ENCODE measurements around the gene RBPJ.
"Not testable (repeated sequence)": the region's sequence is repeated elsewhere in the genome, so short reads cannot be mapped to it uniquely, and the experiment has no call there.

The RBPJ gene

GRCh38 chr4:26302031-26302899 is 18.5 kb upstream of the RBPJ start:
- no peak for DNase-seq

GRCh38 chr4:26303008-26303407 is 17.8 kb upstream of the RBPJ start:
- no peak for DNase-seq

- no peak for DNase-seq
Measured at GRCh38 chr4:26307037-26307800, 13.6 kb upstream of the RBPJ start.

- DNase-seq: no peak
Measured at GRCh38 chr4:26308568-26308967, 12.2 kb upstream of the RBPJ start.

- no peak for DNase-seq
Measured at GRCh38 chr4:26310264-26310663, 10.6 kb upstream of the RBPJ start.

GRCh38 chr4:26311633-26312032 is 9.2 kb upstream of the RBPJ start:
- no peak for DNase-seq

GRCh38 chr4:26315316-26315932 is 5.4 kb upstream of the RBPJ start:
- DNase-seq: not testable (repeated sequence)

- no peak for DNase-seq
Measured at GRCh38 chr4:26317766-26318165, 3.0 kb upstream of the RBPJ start.

- peak; percentile 99 for DNase-seq
Measured at GRCh38 chr4:26319467-26319948, 1.3 kb upstream of the RBPJ start.

- no peak for DNase-seq
Measured at GRCh38 chr4:26319949-26320537, 771 bp upstream of the RBPJ start.

GRCh38 chr4:26321373-26322221 is 783 bp downstream of the RBPJ start:
- DNase-seq: peak; percentile 55 to 61

- DNase-seq: no peak
Measured at GRCh38 chr4:26322346-26322745, 1.5 kb downstream of the RBPJ start.

GRCh38 chr4:26323821-26324220 is 3.0 kb downstream of the RBPJ start:
- no peak for DNase-seq

- DNase-seq: no peak
Measured at GRCh38 chr4:26325191-26325590, 4.4 kb downstream of the RBPJ start.

- DNase-seq: no peak
Measured at GRCh38 chr4:26326791-26327190, 6.0 kb downstream of the RBPJ start.

- no peak for DNase-seq
Measured at GRCh38 chr4:26330186-26330787, 9.5 kb downstream of the RBPJ start.

- no peak for DNase-seq
Measured at GRCh38 chr4:26330946-26331345, 10.1 kb downstream of the RBPJ start.

GRCh38 chr4:26331380-26331950 is 10.7 kb downstream of the RBPJ start:
- no peak for DNase-seq

GRCh38 chr4:26334366-26334765 is 13.6 kb downstream of the RBPJ start:
- DNase-seq: no peak

GRCh38 chr4:26337612-26338011 is 16.8 kb downstream of the RBPJ start:
- DNase-seq: no peak

- DNase-seq: no peak
Measured at GRCh38 chr4:26342328-26343037, 21.7 kb downstream of the RBPJ start.
